ENCODE measurements around the gene SLC22A7.

SLC22A7 gene

DNA sequence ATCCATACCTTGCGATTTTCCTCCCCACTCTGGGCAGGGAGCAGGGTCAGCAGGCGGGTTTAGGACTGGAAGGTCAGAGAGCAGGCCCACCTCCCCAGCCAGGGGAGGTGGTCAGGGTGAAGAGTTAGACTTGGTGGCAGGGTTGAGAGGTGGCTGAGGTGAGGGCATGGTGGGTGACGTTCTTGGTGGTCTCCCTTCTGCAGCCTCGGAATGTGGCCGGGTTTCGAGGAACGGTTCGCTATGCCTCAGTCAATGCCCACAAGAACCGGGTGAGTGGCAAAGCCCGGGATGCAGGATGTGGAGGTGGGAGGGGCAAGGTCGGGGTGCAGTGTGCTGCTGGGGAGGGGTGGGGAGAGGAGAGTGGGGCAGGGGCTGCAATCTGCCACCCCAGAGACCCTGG lies 43.2 kb upstream of the SLC22A7 start:
- TF ChIP-seq ZFP30 (CRISPR knock-in tag; IDR thresholded peaks at IDR 0.05) (no peak), ESRRG (CRISPR knock-in tag; IDR thresholded peaks at IDR 0.05) (no peak), TOX (CRISPR knock-in tag; IDR thresholded peaks at IDR 0.05; ENCODE audit: borderline replicate concordance) (no peak), CSDC2 (CRISPR knock-in tag; IDR thresholded peaks at IDR 0.05) (no peak)
- no peak for ATAC-seq

DNA sequence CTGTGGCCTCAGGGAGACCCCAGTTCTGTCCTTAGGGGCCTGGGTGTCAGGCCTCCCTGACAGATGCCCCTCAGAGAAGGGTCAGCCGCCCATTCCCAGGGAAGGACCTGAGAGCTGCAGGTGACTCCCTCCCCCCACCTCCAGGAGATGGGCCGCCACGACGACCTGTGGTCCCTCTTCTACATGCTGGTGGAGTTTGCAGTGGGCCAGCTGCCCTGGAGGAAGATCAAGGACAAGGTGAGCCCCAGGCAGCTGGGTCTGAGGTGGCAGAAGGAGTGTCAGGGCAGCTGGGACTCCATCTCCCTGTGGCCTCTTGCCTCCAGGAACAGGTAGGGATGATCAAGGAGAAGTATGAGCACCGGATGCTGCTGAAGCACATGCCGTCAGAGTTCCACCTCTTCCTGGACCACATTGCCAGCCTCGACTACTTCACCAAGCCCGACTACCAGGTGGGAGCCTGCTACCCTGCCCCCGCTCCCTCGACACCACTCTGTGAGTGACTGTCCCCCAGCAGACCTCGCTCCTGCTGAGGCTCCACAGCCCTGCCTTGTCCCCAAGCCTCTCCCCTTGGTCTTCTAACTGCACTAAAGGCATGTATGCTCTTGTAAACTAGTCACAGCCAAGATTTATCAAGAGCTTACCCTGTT lies 42.5 kb upstream of the SLC22A7 start:
- ATAC-seq: no peak
- no peak for TF ChIP-seq OSR1 (CRISPR knock-in tag; IDR thresholded peaks at IDR 0.05)

GRCh38 chr6:43256670-43257366 lies 41.2 kb upstream of the SLC22A7 start:
- ATAC-seq: no peak
- TF ChIP-seq ZFP3 (CRISPR knock-in tag; IDR thresholded peaks at IDR 0.05): no peak
- TF ChIP-seq GLIS3 (CRISPR knock-in tag; IDR thresholded peaks at IDR 0.05): no peak
- no peak for TF ChIP-seq TOX (CRISPR knock-in tag; IDR thresholded peaks at IDR 0.05; ENCODE audit: borderline replicate concordance)
- no peak for TF ChIP-seq ARNTL (CRISPR knock-in tag; IDR thresholded peaks at IDR 0.05; ENCODE audit: borderline replicate concordance, low read depth)
- TF ChIP-seq ZFP30 (CRISPR knock-in tag; IDR thresholded peaks at IDR 0.05): no peak

GRCh38 chr6:43257367-43258145 lies 40.5 kb upstream of the SLC22A7 start:
- no peak for ATAC-seq

GRCh38 chr6:43258180-43258579 lies 39.9 kb upstream of the SLC22A7 start:
- no peak for ATAC-seq
- no peak for TF ChIP-seq RARB (CRISPR knock-in tag; IDR thresholded peaks at IDR 0.05)
- no peak for TF ChIP-seq TSHZ2 (CRISPR knock-in tag; IDR thresholded peaks at IDR 0.05)
- TF ChIP-seq PATZ1 (CRISPR knock-in tag; IDR thresholded peaks at IDR 0.05; ENCODE audit: borderline replicate concordance): no peak

More at GRCh38 chr6:43257367-43258145, 40.5 kb upstream of the SLC22A7 start:
- TF ChIP-seq, protein P1, sequence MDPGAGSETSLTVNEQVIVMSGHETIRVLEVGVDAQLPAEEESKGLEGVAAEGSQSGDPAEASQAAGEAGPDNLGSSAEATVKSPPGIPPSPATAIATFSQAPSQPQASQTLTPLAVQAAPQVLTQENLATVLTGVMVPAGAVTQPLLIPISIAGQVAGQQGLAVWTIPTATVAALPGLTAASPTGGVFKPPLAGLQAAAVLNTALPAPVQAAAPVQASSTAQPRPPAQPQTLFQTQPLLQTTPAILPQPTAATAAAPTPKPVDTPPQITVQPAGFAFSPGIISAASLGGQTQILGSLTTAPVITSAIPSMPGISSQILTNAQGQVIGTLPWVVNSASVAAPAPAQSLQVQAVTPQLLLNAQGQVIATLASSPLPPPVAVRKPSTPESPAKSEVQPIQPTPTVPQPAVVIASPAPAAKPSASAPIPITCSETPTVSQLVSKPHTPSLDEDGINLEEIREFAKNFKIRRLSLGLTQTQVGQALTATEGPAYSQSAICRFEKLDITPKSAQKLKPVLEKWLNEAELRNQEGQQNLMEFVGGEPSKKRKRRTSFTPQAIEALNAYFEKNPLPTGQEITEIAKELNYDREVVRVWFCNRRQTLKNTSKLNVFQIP (CRISPR knock-in tag; IDR thresholded peaks at IDR 0.05; ENCODE audit: borderline replicate concordance, low read depth): no peak
- TF ChIP-seq ZNF8 (CRISPR knock-in tag; IDR thresholded peaks at IDR 0.05) (no peak), ZFP30 (CRISPR knock-in tag; IDR thresholded peaks at IDR 0.05) (no peak), ZNF70 (CRISPR knock-in tag; IDR thresholded peaks at IDR 0.05) (no peak), CREB5 (CRISPR knock-in tag; IDR thresholded peaks at IDR 0.05; ENCODE audit: low read depth) (no peak), ESRRG (CRISPR knock-in tag; IDR thresholded peaks at IDR 0.05) (no peak), ARNTL (CRISPR knock-in tag; IDR thresholded peaks at IDR 0.05; ENCODE audit: borderline replicate concordance, low read depth) (no peak), PPARA (CRISPR knock-in tag; IDR thresholded peaks at IDR 0.05; ENCODE audit: borderline replicate concordance) (no peak), PATZ1 (CRISPR knock-in tag; IDR thresholded peaks at IDR 0.05; ENCODE audit: borderline replicate concordance) (no peak), ZFP3 (CRISPR knock-in tag; IDR thresholded peaks at IDR 0.05) (no peak), ZNF565 (CRISPR knock-in tag; conservative IDR thresholded peaks at IDR 0.05; ENCODE audit: low read depth) (no peak), CSDC2 (CRISPR knock-in tag; IDR thresholded peaks at IDR 0.05) (no peak), ISL1 (CRISPR knock-in tag; IDR thresholded peaks at IDR 0.05) (no peak), TOX (CRISPR knock-in tag; IDR thresholded peaks at IDR 0.05; ENCODE audit: borderline replicate concordance) (no peak), GLIS3 (CRISPR knock-in tag; IDR thresholded peaks at IDR 0.05) (no peak), SNAI2 (CRISPR knock-in tag; IDR thresholded peaks at IDR 0.05) (no peak), ZC3H10 (CRISPR knock-in tag; IDR thresholded peaks at IDR 0.05) (no peak)

Data from SK-N-SH treated with all-trans-retinoic acid at 6 μM for 48 hours (cell line).